WTC11 (cell line): ENCODE data around the gene MTFMT. TPM values are rescaled to one million over a fixed set of nuclear protein-coding genes. Genes with fewer than 3 reads are reported as not detected.

Experiments
- ATAC-seq: fragments of 200-7000 bp; cut with Tn5 transposase; 2 replicates; pipeline ENCODE4 v1.10.0; 2021; ENCODE audit warnings: mild to moderate bottlenecking, moderate library complexity
- CTCF ChIA-PET: fragments of 300-600 bp; sonication (Branson Sonifier 250); formaldehyde crosslinking; loops from one replicate; lab custom pipeline; 2021; ENCODE audit warnings: antibody characterized with exemption; lab: Charles Lee
- POLR2A ChIA-PET: fragments of 350-600 bp; sonication (Branson Sonifier 250); formaldehyde crosslinking; loops from one replicate; lab custom pipeline; 2021; ENCODE audit warnings: antibody characterized with exemption; lab: Charles Lee
- DNase-seq: peaks from one replicate; pipeline ENCODE4 v3.0.0; 2021; ENCODE audit warnings: low spot score
- H3K27ac Mint-ChIP-seq: 2 replicates; pipeline ENCODE4 v1.8.0; 2021; ENCODE audit warnings: mixed read lengths
- H3K27me3 Mint-ChIP-seq: 2 replicates; pipeline ENCODE4 v1.8.0; 2021; ENCODE audit warnings: low read depth, mild to moderate bottlenecking, moderate library complexity, mixed read lengths
- H3K36me3 Mint-ChIP-seq: 2 replicates; pipeline ENCODE4 v1.8.0; 2021; ENCODE audit warnings: mixed read lengths
- H3K4me1 Mint-ChIP-seq: 2 replicates; pipeline ENCODE4 v1.8.0; 2022; ENCODE audit warnings: mixed read lengths
- H3K4me3 Mint-ChIP-seq: 2 replicates; pipeline ENCODE4 v1.8.0; 2021; ENCODE audit warnings: mild to moderate bottlenecking, moderate library complexity, mixed read lengths
- H3K9me3 Mint-ChIP-seq: 2 replicates; pipeline ENCODE4 v1.8.0; 2021; ENCODE audit warnings: mixed read lengths
- AR ChIP-seq: fragments of 250-450 bp; sonication (Bioruptor Pico); IDR thresholded peaks from 2 replicates; pipeline ENCODE4 v1.9.0; 2021; ENCODE audit warnings: mild to moderate bottlenecking
- CBFB ChIP-seq: sonication (generic); formaldehyde crosslinking; IDR thresholded peaks from 2 replicates; pipeline ENCODE4 v1.8.1; 2022; ENCODE audit warnings: mild to moderate bottlenecking, low read depth, missing genetic modification reagents
- CTCF ChIP-seq: fragments of 200-600 bp; IDR thresholded peaks from 2 replicates; pipeline ENCODE4 v1.8.0; 2022; ENCODE audit warnings: antibody characterized with exemption
- FOXJ3 ChIP-seq: sonication (generic); formaldehyde crosslinking; IDR thresholded peaks from 2 replicates; pipeline ENCODE4 v1.9.0; 2021; ENCODE audit warnings: missing genetic modification reagents, mild to moderate bottlenecking, borderline replicate concordance
- FOXP1 ChIP-seq: sonication (generic); formaldehyde crosslinking; IDR thresholded peaks from 2 replicates; pipeline ENCODE4 v1.8.0; 2022; ENCODE audit warnings: missing genetic modification reagents, mild to moderate bottlenecking, moderate library complexity, borderline replicate concordance
- GTF2I ChIP-seq: fragments of 250-450 bp; sonication (Bioruptor Pico); conservative IDR thresholded peaks from 2 replicates; pipeline ENCODE4 v1.4.0; 2021; ENCODE audit warnings: mild to moderate bottlenecking
- NR1H2 ChIP-seq: sonication (generic); formaldehyde crosslinking; IDR thresholded peaks from 2 replicates; pipeline ENCODE4 v1.9.0; 2021; ENCODE audit warnings: mild to moderate bottlenecking, moderate library complexity, missing genetic modification reagents
- NR2C2 ChIP-seq: sonication (generic); formaldehyde crosslinking; IDR thresholded peaks from 2 replicates; pipeline ENCODE4 v1.8.0; 2022; ENCODE audit warnings: mild to moderate bottlenecking, missing genetic modification reagents
- OVOL2 ChIP-seq: fragments of 250-450 bp; sonication (Bioruptor Pico); IDR thresholded peaks from 2 replicates; pipeline ENCODE4 v1.9.0; 2021; ENCODE audit warnings: mild to moderate bottlenecking, borderline replicate concordance
- PRRX2 ChIP-seq: fragments of 250-450 bp; sonication (Bioruptor Pico); IDR thresholded peaks from 2 replicates; pipeline ENCODE4 v1.8.0; 2021; ENCODE audit warnings: mild to moderate bottlenecking
- RELA ChIP-seq: sonication (generic); formaldehyde crosslinking; IDR thresholded peaks from 2 replicates; pipeline ENCODE4 v1.8.1; 2022; ENCODE audit warnings: missing genetic modification reagents, mild to moderate bottlenecking, borderline replicate concordance
- SMAD3 ChIP-seq: sonication (generic); formaldehyde crosslinking; IDR thresholded peaks from 2 replicates; pipeline ENCODE4 v1.8.0; 2022; ENCODE audit warnings: missing genetic modification reagents, mild to moderate bottlenecking, borderline replicate concordance
- SOX15 ChIP-seq: fragments of 250-450 bp; sonication (Bioruptor Pico); IDR thresholded peaks from 2 replicates; pipeline ENCODE4 v1.9.0; 2021; ENCODE audit warnings: mild to moderate bottlenecking
- TCF7 ChIP-seq: sonication (generic); formaldehyde crosslinking; IDR thresholded peaks from 2 replicates; pipeline ENCODE4 v1.8.0; 2022; ENCODE audit warnings: mild to moderate bottlenecking, low read depth, missing genetic modification reagents, moderate library complexity
- ZNF121 ChIP-seq: sonication (generic); formaldehyde crosslinking; IDR thresholded peaks from 2 replicates; pipeline ENCODE4 v1.8.0; 2023; ENCODE audit warnings: missing genetic modification reagents
- ZNF219 ChIP-seq: sonication (generic); formaldehyde crosslinking; IDR thresholded peaks from 2 replicates; pipeline ENCODE4 v1.8.0; 2023; ENCODE audit warnings: missing genetic modification reagents, mild to moderate bottlenecking, borderline replicate concordance
- ZNF263 ChIP-seq: sonication (generic); formaldehyde crosslinking; IDR thresholded peaks from 2 replicates; pipeline ENCODE4 v1.8.1; 2022; ENCODE audit warnings: low read depth, mild to moderate bottlenecking, moderate library complexity, missing genetic modification reagents
- ZNF416 ChIP-seq: fragments of 250-450 bp; sonication (Bioruptor Pico); IDR thresholded peaks from 2 replicates; pipeline ENCODE4 v1.9.0; 2021; ENCODE audit warnings: mild to moderate bottlenecking, inconsistent platforms
- ZNF512 ChIP-seq: sonication (generic); formaldehyde crosslinking; IDR thresholded peaks from 2 replicates; pipeline ENCODE4 v1.8.1; 2022; ENCODE audit warnings: missing genetic modification reagents, borderline replicate concordance
- total RNA-seq: library from RNA; stranded (reverse); gene quantifications from 3 replicates; pipeline ENCODE4 v1.2.3, GENCODE V29; 2021
- TF ChIP-seq, protein P1 (sequence below): sonication (generic); formaldehyde crosslinking; IDR thresholded peaks from 2 replicates; pipeline ENCODE4 v1.8.1; 2023; ENCODE audit warnings: mild to moderate bottlenecking, missing genetic modification reagents
- TF ChIP-seq, protein P2 (sequence below): sonication (generic); formaldehyde crosslinking; conservative IDR thresholded peaks from 2 replicates; pipeline ENCODE4 v1.8.1; 2023; ENCODE audit warnings: mild to moderate bottlenecking, low read depth, missing genetic modification reagents, moderate library complexity

Gene MTFMT
- total RNA-seq, 1 experiment from 2014 or later, result 26.7 TPM

DNA sequence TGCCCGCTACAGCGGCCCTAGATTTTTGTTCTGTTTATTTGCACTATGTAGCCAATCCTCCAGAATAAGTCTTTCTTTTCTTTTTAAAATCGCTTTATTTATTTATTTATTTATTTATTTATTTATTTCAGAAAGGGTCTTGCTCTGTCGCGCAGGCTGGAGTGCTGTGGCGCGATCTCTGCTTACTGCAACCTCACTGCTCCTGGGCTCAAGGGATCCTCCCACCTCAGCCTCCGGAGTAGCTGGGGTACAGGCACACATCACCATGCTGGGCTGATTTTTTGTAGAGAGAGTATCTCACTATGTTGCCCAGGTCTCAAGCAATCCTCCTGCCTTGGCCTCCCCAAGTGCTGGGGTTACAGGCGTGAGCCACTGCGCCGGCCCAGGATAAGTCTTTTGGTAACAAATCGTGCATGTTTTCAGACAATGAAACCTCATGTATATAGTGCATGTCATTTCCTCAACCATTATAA is 333 bp upstream of the MTFMT start:
- H3K4me3 Mint-ChIP-seq, result peak overlapping the region; percentile 30
- no peaks in the 10 kb centered on the region for H3K9me3 Mint-ChIP-seq
- DNase-seq, result no peak
- ChIA-PET POLR2A (no interaction called here), CTCF (interaction anchor here (1.0 kb wide), 1 partner anchor 48 kb away, joined by 3 read pairs; no protein-coding TSS in a partner anchor)
- H3K36me3 Mint-ChIP-seq, result peaks cover 4% of the 10 kb centered on the region
- TF ChIP-seq GTF2I (CRISPR knock-in tag), result 0 out of 2 replicates have a peak, but pooled peaks have one; percentile 37
- peak; percentile 92 for TF ChIP-seq ZNF121 (CRISPR knock-in tag)
- TF ChIP-seq CTCF, result no peak
- H3K27ac Mint-ChIP-seq, result no peak overlapping the region
- H3K4me1 Mint-ChIP-seq, result peaks cover 23% of the 10 kb centered on the region
- ATAC-seq, result no peak
- H3K27me3 Mint-ChIP-seq, result peaks cover 6% of the 10 kb centered on the region

GRCh38 chr15:65028338-65028737 is 1.1 kb downstream of the MTFMT start:
- CTCF ChIA-PET, result interaction anchor here (0.5 to 1.5 kb wide), 2 partner anchors 39 to 49 kb away, joined by 3 to 4 read pairs; no protein-coding TSS in a partner anchor
- peak overlapping the region; percentile 75 for H3K4me3 Mint-ChIP-seq
- H3K4me1 Mint-ChIP-seq, result peaks cover 22% of the 10 kb centered on the region
- no peak for DNase-seq
- peaks cover 6% of the 10 kb centered on the region for H3K27me3 Mint-ChIP-seq
- H3K27ac Mint-ChIP-seq, result no peak overlapping the region
- no peaks in the 10 kb centered on the region for H3K9me3 Mint-ChIP-seq
- H3K36me3 Mint-ChIP-seq, result peaks cover 8% of the 10 kb centered on the region
- POLR2A ChIA-PET, result no interaction called here
- ATAC-seq, result no peak
- TF ChIP-seq SOX15 (CRISPR knock-in tag) (no peak), OVOL2 (CRISPR knock-in tag) (no peak), ZNF219 (CRISPR knock-in tag) (no peak), RELA (CRISPR knock-in tag) (no peak), NR2C2 (no peak), FOXJ3 (no peak), CBFB (CRISPR knock-in tag) (no peak), AR (CRISPR knock-in tag) (no peak), NR1H2 (no peak), ZNF512 (CRISPR knock-in tag) (no peak), ZNF416 (CRISPR knock-in tag) (no peak), ZNF263 (no peak), FOXP1 (CRISPR knock-in tag) (no peak), PRRX2 (no peak), SMAD3 (CRISPR knock-in tag) (no peak), TCF7 (CRISPR knock-in tag) (no peak)
- TF ChIP-seq, protein P1, sequence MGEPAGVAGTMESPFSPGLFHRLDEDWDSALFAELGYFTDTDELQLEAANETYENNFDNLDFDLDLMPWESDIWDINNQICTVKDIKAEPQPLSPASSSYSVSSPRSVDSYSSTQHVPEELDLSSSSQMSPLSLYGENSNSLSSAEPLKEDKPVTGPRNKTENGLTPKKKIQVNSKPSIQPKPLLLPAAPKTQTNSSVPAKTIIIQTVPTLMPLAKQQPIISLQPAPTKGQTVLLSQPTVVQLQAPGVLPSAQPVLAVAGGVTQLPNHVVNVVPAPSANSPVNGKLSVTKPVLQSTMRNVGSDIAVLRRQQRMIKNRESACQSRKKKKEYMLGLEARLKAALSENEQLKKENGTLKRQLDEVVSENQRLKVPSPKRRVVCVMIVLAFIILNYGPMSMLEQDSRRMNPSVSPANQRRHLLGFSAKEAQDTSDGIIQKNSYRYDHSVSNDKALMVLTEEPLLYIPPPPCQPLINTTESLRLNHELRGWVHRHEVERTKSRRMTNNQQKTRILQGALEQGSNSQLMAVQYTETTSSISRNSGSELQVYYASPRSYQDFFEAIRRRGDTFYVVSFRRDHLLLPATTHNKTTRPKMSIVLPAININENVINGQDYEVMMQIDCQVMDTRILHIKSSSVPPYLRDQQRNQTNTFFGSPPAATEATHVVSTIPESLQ (CRISPR knock-in tag), result no peak
- TF ChIP-seq, protein P2, sequence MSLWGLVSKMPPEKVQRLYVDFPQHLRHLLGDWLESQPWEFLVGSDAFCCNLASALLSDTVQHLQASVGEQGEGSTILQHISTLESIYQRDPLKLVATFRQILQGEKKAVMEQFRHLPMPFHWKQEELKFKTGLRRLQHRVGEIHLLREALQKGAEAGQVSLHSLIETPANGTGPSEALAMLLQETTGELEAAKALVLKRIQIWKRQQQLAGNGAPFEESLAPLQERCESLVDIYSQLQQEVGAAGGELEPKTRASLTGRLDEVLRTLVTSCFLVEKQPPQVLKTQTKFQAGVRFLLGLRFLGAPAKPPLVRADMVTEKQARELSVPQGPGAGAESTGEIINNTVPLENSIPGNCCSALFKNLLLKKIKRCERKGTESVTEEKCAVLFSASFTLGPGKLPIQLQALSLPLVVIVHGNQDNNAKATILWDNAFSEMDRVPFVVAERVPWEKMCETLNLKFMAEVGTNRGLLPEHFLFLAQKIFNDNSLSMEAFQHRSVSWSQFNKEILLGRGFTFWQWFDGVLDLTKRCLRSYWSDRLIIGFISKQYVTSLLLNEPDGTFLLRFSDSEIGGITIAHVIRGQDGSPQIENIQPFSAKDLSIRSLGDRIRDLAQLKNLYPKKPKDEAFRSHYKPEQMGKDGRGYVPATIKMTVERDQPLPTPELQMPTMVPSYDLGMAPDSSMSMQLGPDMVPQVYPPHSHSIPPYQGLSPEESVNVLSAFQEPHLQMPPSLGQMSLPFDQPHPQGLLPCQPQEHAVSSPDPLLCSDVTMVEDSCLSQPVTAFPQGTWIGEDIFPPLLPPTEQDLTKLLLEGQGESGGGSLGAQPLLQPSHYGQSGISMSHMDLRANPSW (CRISPR knock-in tag), result no peak
